Glomerular endothelial cell (primary cell): ENCODE measurements around the gene MZT2A. TPM values are rescaled to one million over a fixed set of nuclear protein-coding genes. Genes with fewer than 3 reads are reported as not detected.
"Not testable (repeated sequence)": the region's sequence is repeated elsewhere in the genome, so short reads cannot be mapped to it uniquely, and the experiment has no call there.

Source experiments
- DNase-seq: peaks from one replicate; pipeline ENCODE4 v3.0.0-alpha.2; 2011; ENCODE audit warnings: low read depth, low spot score; ENCODE audit errors: extremely low read depth
- total RNA-seq: library from RNA; depleted of rRNA; stranded (reverse); fragments of >200 nt; gene quantifications from 2 replicates; pipeline ENCODE4 v1.2.3, GENCODE V29; 2015

Gene MZT2A
- total RNA-seq, 1 donor from 2014 or later: 173 TPM

- not testable (repeated sequence) for DNase-seq
Measured at GRCh38 chr2:131521524-131521923, 29.3 kb upstream of the MZT2A start.

- no peak for DNase-seq
Measured at GRCh38 chr2:131520526-131520925, 28.3 kb upstream of the MZT2A start.

- not testable (repeated sequence) for DNase-seq
Measured at GRCh38 chr2:131519871-131520470, 27.8 kb upstream of the MZT2A start.

GRCh38 chr2:131519466-131519865 is 27.3 kb upstream of the MZT2A start:
- no peak for DNase-seq

- DNase-seq: not testable (repeated sequence)
Measured at GRCh38 chr2:131518531-131518930, 26.3 kb upstream of the MZT2A start.

GRCh38 chr2:131517856-131518255 is 25.7 kb upstream of the MZT2A start:
- not testable (repeated sequence) for DNase-seq

GRCh38 chr2:131517106-131517831 is 25.1 kb upstream of the MZT2A start:
- DNase-seq: no peak

- DNase-seq: not testable (repeated sequence)
Measured at GRCh38 chr2:131516621-131517020, 24.4 kb upstream of the MZT2A start.

GRCh38 chr2:131516011-131516410 is 23.8 kb upstream of the MZT2A start:
- DNase-seq: no peak

GRCh38 chr2:131515235-131515634 is 23.0 kb upstream of the MZT2A start:
- DNase-seq: not testable (repeated sequence)

- not testable (repeated sequence) for DNase-seq
Measured at GRCh38 chr2:131514408-131515166, 22.4 kb upstream of the MZT2A start.

- not testable (repeated sequence) for DNase-seq
Measured at GRCh38 chr2:131511969-131512870, 20.0 kb upstream of the MZT2A start.

GRCh38 chr2:131511291-131511968 is 19.2 kb upstream of the MZT2A start:
- DNase-seq: not testable (repeated sequence)

GRCh38 chr2:131509615-131510014 is 17.4 kb upstream of the MZT2A start:
- no peak for DNase-seq

- not testable (repeated sequence) for DNase-seq
Measured at GRCh38 chr2:131504082-131504750, 12.0 kb upstream of the MZT2A start.

GRCh38 chr2:131503587-131503986 is 11.4 kb upstream of the MZT2A start:
- not testable (repeated sequence) for DNase-seq

GRCh38 chr2:131498321-131498973 is 6.2 kb upstream of the MZT2A start:
- DNase-seq: not testable (repeated sequence)

- DNase-seq: not testable (repeated sequence)
Measured at GRCh38 chr2:131495506-131495905, 3.3 kb upstream of the MZT2A start.
